ENCODE results near the gene CCDC6.

DNA sequence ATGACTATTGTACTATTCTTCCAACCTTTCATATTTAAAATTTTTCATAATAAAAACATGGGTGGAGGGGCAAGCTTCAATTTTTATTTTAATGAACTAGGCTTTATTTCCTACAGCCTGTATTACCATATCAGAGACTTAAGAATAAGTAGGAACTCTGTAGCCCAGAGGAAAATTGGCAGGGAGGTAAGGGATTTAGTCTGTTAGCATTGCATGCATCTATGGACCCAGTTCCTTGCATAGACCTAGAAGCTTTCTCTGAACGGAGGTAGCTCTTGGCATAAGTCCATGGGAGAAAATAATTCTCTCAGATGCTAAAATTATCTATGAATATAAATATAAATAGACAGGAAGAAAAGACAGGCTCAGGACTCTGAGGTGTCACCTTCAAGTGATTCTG lies 31.4 kb upstream of the CCDC6 start:
- TF ChIP-seq, protein P1, sequence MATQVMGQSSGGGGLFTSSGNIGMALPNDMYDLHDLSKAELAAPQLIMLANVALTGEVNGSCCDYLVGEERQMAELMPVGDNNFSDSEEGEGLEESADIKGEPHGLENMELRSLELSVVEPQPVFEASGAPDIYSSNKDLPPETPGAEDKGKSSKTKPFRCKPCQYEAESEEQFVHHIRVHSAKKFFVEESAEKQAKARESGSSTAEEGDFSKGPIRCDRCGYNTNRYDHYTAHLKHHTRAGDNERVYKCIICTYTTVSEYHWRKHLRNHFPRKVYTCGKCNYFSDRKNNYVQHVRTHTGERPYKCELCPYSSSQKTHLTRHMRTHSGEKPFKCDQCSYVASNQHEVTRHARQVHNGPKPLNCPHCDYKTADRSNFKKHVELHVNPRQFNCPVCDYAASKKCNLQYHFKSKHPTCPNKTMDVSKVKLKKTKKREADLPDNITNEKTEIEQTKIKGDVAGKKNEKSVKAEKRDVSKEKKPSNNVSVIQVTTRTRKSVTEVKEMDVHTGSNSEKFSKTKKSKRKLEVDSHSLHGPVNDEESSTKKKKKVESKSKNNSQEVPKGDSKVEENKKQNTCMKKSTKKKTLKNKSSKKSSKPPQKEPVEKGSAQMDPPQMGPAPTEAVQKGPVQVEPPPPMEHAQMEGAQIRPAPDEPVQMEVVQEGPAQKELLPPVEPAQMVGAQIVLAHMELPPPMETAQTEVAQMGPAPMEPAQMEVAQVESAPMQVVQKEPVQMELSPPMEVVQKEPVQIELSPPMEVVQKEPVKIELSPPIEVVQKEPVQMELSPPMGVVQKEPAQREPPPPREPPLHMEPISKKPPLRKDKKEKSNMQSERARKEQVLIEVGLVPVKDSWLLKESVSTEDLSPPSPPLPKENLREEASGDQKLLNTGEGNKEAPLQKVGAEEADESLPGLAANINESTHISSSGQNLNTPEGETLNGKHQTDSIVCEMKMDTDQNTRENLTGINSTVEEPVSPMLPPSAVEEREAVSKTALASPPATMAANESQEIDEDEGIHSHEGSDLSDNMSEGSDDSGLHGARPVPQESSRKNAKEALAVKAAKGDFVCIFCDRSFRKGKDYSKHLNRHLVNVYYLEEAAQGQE (IDR thresholded peaks at IDR 0.05; ENCODE audit: insufficient read depth in 1 of 2, low read depth in 2 of 2, low read length in 2 of 2) = no peak
- TF ChIP-seq POLR2AphosphoS5 (IDR thresholded peaks at IDR 0.05; ENCODE audit: low read depth, low read length) (no peak), SIN3A (IDR thresholded peaks at IDR 0.05; ENCODE audit: borderline replicate concordance, insufficient read depth, low read length) (no peak), TAF1 (IDR thresholded peaks at IDR 0.05; ENCODE audit: borderline replicate concordance, insufficient read depth, low read length) (no peak)

Data from PFSK-1 (cell line).